Glutamatergic neuron (in vitro differentiated cells): ENCODE results near the gene CTNND2. TPM values are rescaled to one million over a fixed set of nuclear protein-coding genes. Genes with fewer than 3 reads are reported as not detected.

Experiments used
- DNase-seq: peaks from one replicate; pipeline ENCODE4 v3.0.0; 2022
- H3K27ac Mint-ChIP-seq: one replicate; pipeline ENCODE4 v1.8.0; 2020; ENCODE audit warnings: mild to moderate bottlenecking, mixed read lengths, inconsistent platforms; ENCODE audit not compliant: unreplicated experiment
- H3K27me3 Mint-ChIP-seq: one replicate; pipeline ENCODE4 v1.8.0; 2020; ENCODE audit warnings: mild to moderate bottlenecking, moderate library complexity, mixed read lengths, inconsistent platforms; ENCODE audit not compliant: unreplicated experiment
- H3K36me3 Mint-ChIP-seq: one replicate; pipeline ENCODE4 v1.8.0; 2020; ENCODE audit warnings: mild to moderate bottlenecking, mixed read lengths, inconsistent platforms; ENCODE audit not compliant: unreplicated experiment
- H3K4me1 Mint-ChIP-seq: one replicate; pipeline ENCODE4 v1.8.0; 2020; ENCODE audit warnings: mild to moderate bottlenecking, low read depth, mixed read lengths, inconsistent platforms; ENCODE audit not compliant: unreplicated experiment
- H3K4me3 Mint-ChIP-seq: one replicate; pipeline ENCODE4 v1.8.0; 2020; ENCODE audit warnings: mild to moderate bottlenecking, mixed read lengths, inconsistent platforms; ENCODE audit not compliant: unreplicated experiment
- H3K9me3 Mint-ChIP-seq: one replicate; pipeline ENCODE4 v1.8.0; 2020; ENCODE audit warnings: mild to moderate bottlenecking, moderate library complexity, mixed read lengths, inconsistent platforms; ENCODE audit not compliant: unreplicated experiment
- total RNA-seq: library from RNA; stranded (reverse); fragmentation: NEBNext Ultra II Directional; extraction: Animal tissue kit (Norgen Biotek cat#: 25700); gene quantifications from one replicate; pipeline ENCODE4 v1.2.1, GENCODE V29; 2021; ENCODE audit not compliant: unreplicated experiment
- TF ChIP-seq, protein P1 (sequence below): fragments of 200-600 bp; sonication (generic); IDR thresholded peaks from one replicate; pipeline ENCODE4 v1.5.0; 2021; ENCODE audit not compliant: partially characterized antibody, unreplicated experiment

CTNND2 gene
- total RNA-seq, 1 donor from 2014 or later: 134 TPM

DNA sequence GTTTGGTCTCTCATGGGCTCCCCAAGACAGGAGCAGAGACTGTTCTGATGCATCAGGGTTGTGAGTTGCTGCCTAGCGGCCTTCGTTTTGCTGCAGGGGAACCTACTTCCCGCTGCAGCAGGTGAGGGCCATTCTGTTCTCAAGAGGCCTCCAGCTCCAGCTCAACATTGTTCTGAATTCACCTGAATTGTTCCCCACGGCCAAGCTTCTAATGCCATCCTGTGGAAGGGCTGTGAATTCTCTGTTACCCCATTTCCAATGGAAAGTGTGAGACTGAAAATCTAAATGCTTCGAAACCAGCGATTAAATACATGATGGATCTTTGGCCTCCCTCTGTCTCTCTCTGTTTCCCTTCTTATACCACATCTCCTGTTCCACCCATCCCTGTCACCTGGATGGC lies 794.1 kb downstream of the CTNND2 start:
- H3K36me3 Mint-ChIP-seq: no peaks in the 10 kb centered on the region
- peaks cover 18% of the 10 kb centered on the region for H3K4me1 Mint-ChIP-seq
- no peak overlapping the region for H3K4me3 Mint-ChIP-seq
- H3K27me3 Mint-ChIP-seq: peaks cover 1% of the 10 kb centered on the region
- no peaks in the 10 kb centered on the region for H3K9me3 Mint-ChIP-seq
- no peak for DNase-seq
- TF ChIP-seq, protein P1, sequence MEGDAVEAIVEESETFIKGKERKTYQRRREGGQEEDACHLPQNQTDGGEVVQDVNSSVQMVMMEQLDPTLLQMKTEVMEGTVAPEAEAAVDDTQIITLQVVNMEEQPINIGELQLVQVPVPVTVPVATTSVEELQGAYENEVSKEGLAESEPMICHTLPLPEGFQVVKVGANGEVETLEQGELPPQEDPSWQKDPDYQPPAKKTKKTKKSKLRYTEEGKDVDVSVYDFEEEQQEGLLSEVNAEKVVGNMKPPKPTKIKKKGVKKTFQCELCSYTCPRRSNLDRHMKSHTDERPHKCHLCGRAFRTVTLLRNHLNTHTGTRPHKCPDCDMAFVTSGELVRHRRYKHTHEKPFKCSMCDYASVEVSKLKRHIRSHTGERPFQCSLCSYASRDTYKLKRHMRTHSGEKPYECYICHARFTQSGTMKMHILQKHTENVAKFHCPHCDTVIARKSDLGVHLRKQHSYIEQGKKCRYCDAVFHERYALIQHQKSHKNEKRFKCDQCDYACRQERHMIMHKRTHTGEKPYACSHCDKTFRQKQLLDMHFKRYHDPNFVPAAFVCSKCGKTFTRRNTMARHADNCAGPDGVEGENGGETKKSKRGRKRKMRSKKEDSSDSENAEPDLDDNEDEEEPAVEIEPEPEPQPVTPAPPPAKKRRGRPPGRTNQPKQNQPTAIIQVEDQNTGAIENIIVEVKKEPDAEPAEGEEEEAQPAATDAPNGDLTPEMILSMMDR: no peak
- H3K27ac Mint-ChIP-seq: no peak overlapping the region

DNA sequence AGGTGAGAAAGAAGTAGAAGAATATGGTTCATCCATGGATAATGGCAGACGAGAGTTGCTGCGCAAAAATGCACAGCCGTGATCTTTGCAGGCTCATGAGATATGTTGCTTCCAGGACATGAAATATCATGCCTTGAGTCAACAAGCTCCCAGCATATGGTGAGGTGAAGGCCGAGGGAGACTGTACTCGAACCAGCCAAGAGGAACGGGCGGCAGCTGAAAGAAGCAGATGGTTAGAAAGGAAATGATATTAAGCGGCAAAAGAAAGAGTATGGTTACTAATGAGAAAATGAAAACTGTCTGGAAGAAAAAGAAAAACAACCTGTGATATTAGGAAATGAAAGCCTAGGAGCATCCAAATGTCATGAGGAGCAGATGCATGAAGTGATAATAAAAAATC lies 798.5 kb downstream of the CTNND2 start:
- no peaks in the 10 kb centered on the region for H3K36me3 Mint-ChIP-seq
- no peak overlapping the region for H3K4me3 Mint-ChIP-seq
- peak overlapping the region; percentile 60 for H3K27ac Mint-ChIP-seq
- TF ChIP-seq, protein P1: no peak
- peaks cover 2% of the 10 kb centered on the region for H3K9me3 Mint-ChIP-seq
- peaks cover 1% of the 10 kb centered on the region for H3K27me3 Mint-ChIP-seq
- peaks cover 26% of the 10 kb centered on the region for H3K4me1 Mint-ChIP-seq
- DNase-seq: no peak

DNA sequence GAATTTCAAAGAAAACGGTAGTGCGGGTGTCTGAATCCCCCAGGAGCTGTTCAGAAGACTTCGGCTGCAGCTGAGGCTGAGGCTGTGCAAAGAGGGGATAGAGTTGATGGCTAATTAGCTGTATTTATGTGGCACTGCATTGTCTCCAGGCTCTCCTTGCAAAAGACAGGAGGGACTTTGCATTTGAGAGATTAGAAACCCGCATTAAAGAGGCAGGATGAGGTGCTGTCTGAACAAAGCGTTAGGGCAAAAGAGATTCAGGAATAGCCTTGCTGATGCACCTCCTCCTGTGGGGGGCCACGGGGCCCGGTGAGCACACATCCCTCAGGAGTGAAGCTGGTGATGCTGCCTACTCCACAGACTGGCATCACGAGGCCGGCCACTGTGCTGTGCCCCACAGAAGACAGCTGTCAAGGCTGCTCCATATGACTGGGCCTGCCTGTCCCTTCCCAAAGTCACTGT lies 799.6 kb downstream of the CTNND2 start:
- H3K4me1 Mint-ChIP-seq: peaks cover 22% of the 10 kb centered on the region
- TF ChIP-seq, protein P1: no peak
- no peaks in the 10 kb centered on the region for H3K36me3 Mint-ChIP-seq
- peak overlapping the region; percentile 31 for H3K27ac Mint-ChIP-seq
- H3K27me3 Mint-ChIP-seq: no peaks in the 10 kb centered on the region
- no peak for DNase-seq
- H3K9me3 Mint-ChIP-seq: peaks cover 2% of the 10 kb centered on the region
- peak overlapping the region; percentile 28 for H3K4me3 Mint-ChIP-seq

DNA sequence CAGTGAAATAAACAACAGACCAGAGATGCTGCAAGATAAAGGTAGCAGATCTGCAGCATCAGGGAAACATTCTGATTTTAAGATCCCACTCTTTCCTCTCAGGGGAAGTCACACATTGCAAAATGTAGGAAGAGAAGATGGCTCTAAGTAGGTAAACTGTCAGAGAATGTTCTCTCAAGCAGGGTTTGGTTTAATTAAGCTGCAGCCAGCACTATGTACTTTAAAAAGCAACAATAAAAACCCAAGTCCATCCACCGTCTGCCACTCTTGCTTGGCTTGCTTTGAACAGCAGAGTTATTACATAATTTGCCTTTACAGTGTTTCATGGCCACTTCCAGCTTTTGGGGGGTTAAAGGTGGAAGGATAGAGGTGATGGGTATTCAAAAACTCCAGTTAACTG lies 800.0 kb downstream of the CTNND2 start:
- Mint-ChIP-seq H3K4me3 (no peak overlapping the region), H3K27ac (peak overlapping the region; percentile 36), H3K9me3 (peaks cover 2% of the 10 kb centered on the region), H3K4me1 (peaks cover 22% of the 10 kb centered on the region), H3K36me3 (no peaks in the 10 kb centered on the region), H3K27me3 (no peaks in the 10 kb centered on the region)
- TF ChIP-seq, protein P1: no peak
- DNase-seq: no peak

DNA sequence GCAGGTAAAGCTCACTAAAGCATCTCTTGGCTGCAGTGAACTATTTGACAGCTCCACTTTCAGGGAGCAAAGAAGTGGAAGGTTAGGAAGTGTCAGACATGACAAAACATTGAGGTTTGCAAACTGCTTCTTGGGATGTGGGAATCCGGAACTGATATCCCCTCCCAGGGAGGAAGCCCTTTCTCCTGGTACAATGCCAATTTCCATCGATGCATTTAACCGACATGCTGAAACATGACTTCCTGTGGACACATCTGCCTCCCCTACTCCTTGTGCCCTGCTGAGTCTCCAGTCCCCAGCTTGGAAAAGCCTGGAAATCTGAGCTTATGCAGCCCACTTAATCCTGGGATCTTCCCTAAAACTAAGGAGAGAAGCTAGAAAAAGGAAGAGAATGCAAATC lies 820.1 kb downstream of the CTNND2 start:
- Mint-ChIP-seq H3K27ac (no peak overlapping the region), H3K36me3 (peaks cover 8% of the 10 kb centered on the region), H3K27me3 (no peaks in the 10 kb centered on the region), H3K4me1 (peaks cover 2% of the 10 kb centered on the region), H3K4me3 (no peak overlapping the region), H3K9me3 (peaks cover 6% of the 10 kb centered on the region)
- DNase-seq: no peak
- TF ChIP-seq, protein P1: no peak
